Measurements from ENCODE around the gene HDAC4. TPM values are rescaled to one million over a fixed set of nuclear protein-coding genes. Genes with fewer than 3 reads are reported as not detected.

Gene HDAC4
- total RNA-seq, 2 donors from 2014 or later: 9.3 to 139 TPM

DNA sequence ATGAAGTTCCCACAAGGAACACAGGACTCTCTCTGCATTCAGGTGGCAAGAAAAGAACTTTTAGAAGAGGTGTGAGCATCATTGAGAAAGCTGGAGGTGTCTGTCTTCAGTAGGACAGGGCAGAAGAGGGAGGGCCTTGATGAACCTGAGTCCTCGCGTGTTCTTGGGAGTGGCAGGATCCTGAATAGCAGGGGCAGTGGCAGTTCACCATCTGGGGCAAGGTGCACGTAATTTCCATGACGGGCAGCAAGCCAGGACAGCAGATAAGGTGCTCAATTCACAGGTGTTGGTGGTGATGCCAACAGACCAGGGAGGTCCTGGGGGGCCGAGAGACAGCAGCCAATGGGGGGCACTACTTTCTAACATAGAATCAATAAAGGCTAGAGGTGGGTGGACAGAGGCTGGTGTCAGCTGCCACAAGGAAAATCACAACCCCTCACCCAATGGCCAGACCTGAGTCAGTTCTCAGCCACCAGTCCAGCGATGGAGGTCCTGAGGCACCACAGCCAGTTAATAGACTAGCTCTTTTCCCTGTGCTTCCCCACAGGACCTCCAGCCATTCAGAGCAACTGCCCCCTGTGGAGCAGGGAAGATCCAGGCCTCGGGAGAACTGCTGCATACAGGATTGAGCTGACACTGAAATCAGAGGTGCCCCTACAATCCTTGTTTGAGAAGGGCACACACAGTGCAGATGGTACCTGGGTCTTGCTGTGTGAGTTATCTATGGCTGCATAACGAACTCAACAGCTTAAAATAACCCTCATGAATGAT lies 10.9 kb upstream of the HDAC4 start:
- Histone ChIP-seq H3K27ac (no peak overlapping the region), H3K36me3 (replicated peaks in 1 of 2; ENCODE audit: insufficient read depth in 1 of 2, low read depth in 2 of 2) (no peaks in the 10 kb centered on the region), H3K27me3 (no peaks in the 10 kb centered on the region), H3K9me3 (no peaks in the 10 kb centered on the region), H3K4me3 (no peak overlapping the region), H3K4me1 (no peaks in the 10 kb centered on the region)
- ATAC-seq (no peak), DNase-seq (no peak)
- WGBS, 2 donors: 42 to 43% methylated on average over 6 to 8 of the region's 8 CpGs
- TF ChIP-seq, protein P1, sequence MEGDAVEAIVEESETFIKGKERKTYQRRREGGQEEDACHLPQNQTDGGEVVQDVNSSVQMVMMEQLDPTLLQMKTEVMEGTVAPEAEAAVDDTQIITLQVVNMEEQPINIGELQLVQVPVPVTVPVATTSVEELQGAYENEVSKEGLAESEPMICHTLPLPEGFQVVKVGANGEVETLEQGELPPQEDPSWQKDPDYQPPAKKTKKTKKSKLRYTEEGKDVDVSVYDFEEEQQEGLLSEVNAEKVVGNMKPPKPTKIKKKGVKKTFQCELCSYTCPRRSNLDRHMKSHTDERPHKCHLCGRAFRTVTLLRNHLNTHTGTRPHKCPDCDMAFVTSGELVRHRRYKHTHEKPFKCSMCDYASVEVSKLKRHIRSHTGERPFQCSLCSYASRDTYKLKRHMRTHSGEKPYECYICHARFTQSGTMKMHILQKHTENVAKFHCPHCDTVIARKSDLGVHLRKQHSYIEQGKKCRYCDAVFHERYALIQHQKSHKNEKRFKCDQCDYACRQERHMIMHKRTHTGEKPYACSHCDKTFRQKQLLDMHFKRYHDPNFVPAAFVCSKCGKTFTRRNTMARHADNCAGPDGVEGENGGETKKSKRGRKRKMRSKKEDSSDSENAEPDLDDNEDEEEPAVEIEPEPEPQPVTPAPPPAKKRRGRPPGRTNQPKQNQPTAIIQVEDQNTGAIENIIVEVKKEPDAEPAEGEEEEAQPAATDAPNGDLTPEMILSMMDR (IDR thresholded peaks at IDR 0.05): no peak
- no peak for TF ChIP-seq POLR2A (IDR thresholded peaks at IDR 0.05)
- intact Hi-C loops (cut with DNase I): no loop called here

GRCh38 chr2:239411117-239411516 lies 10.3 kb upstream of the HDAC4 start:
- H3K27me3 ChIP-seq: no peaks in the 10 kb centered on the region
- H3K9me3 ChIP-seq: no peaks in the 10 kb centered on the region
- no peaks in the 10 kb centered on the region for H3K4me1 ChIP-seq
- ATAC-seq (no peak), DNase-seq (no peak)
- H3K4me3 ChIP-seq: no peak overlapping the region
- intact Hi-C loops (cut with DNase I): no loop called here
- H3K36me3 ChIP-seq (replicated peaks in 1 of 2; ENCODE audit: insufficient read depth in 1 of 2, low read depth in 2 of 2): no peaks in the 10 kb centered on the region
- WGBS, 2 donors: 85 to 86% methylated on average over 5 of the region's 5 CpGs
- no peak for TF ChIP-seq POLR2A (IDR thresholded peaks at IDR 0.05)
- TF ChIP-seq, protein P1 (IDR thresholded peaks at IDR 0.05): no peak
- no peak overlapping the region for H3K27ac ChIP-seq

DNA sequence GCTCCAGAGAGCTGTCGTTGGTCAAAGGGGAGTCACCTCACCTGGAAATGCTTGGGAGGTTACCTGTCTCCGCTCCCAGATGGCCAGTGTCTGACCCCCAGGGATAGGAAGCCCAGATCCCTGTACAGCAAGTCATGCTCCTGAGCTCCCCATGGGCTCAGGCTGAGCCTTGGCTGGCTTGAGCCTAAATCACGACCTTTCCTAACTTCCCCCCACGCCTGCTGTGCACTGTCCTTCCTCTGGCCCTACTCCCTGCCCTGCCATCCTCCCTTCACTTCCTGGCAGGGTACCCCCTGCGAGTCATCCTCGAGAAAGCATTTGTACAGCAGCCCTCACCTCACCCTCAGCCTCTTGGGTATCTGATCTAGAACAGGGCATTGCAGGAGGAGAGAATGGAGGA lies 9.2 kb upstream of the HDAC4 start:
- ATAC-seq (no peak), DNase-seq (no peak)
- no peaks in the 10 kb centered on the region for H3K9me3 ChIP-seq
- 74 to 79% methylated on average over 6 of the region's 6 CpGs for WGBS, 2 donors
- no peak overlapping the region for H3K4me3 ChIP-seq
- intact Hi-C loops (cut with DNase I): no loop called here
- H3K4me1 ChIP-seq: no peaks in the 10 kb centered on the region
- no peak for TF ChIP-seq POLR2A (IDR thresholded peaks at IDR 0.05)
- TF ChIP-seq, protein P1 (IDR thresholded peaks at IDR 0.05): no peak
- H3K27me3 ChIP-seq: no peaks in the 10 kb centered on the region
- no peak overlapping the region for H3K27ac ChIP-seq
- no peaks in the 10 kb centered on the region for H3K36me3 ChIP-seq (replicated peaks in 1 of 2; ENCODE audit: insufficient read depth in 1 of 2, low read depth in 2 of 2)

DNA sequence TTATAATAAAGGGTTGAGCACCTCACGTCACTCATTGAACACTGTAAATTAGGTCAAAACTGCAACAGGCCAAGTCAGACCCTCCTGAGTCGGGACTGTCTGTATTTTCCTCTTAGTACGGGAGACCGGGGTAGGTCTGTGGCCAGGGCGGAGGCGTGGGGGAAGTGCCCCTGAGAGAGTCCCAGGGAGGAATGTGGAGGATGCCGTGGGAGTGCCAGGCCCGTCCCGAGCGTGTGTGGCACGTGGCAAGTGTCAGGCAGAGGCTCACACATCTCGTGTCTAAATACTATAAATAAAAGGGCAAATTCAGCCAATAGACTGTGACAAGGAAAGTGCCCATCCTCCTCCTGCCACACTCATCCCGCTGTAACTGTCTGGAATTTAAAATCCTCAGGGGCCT lies 6.3 kb upstream of the HDAC4 start:
- ATAC-seq: no peak
- peaks cover 4% of the 10 kb centered on the region for H3K4me1 ChIP-seq
- 73 to 80% methylated on average over 13 of the region's 13 CpGs for WGBS, 2 donors
- no peak overlapping the region for H3K4me3 ChIP-seq
- H3K27me3 ChIP-seq: no peaks in the 10 kb centered on the region
- intact Hi-C loops (cut with DNase I): no loop called here
- TF ChIP-seq POLR2A (IDR thresholded peaks at IDR 0.05): no peak
- TF ChIP-seq, protein P1 (IDR thresholded peaks at IDR 0.05): no peak
- no peaks in the 10 kb centered on the region for H3K9me3 ChIP-seq
- no peak for DNase-seq
- no peak overlapping the region for H3K27ac ChIP-seq
- no peaks in the 10 kb centered on the region for H3K36me3 ChIP-seq (replicated peaks in 1 of 2; ENCODE audit: insufficient read depth in 1 of 2, low read depth in 2 of 2)
